Right lung (tissue), 5 donors: Measurements from ENCODE around the gene BST2. TPM values are rescaled to one million over a fixed set of nuclear protein-coding genes. Genes with fewer than 3 reads are reported as not detected.

Experiments used
- DNase-seq, 2 donors: peaks; one replicate each; pipeline ENCODE4 v3.0.0-alpha.2; 2013
- polyA plus RNA-seq, 5 donors: library from polyadenylated mRNA; unstranded; fragments of 120-200 nt; gene quantifications; one replicate each; pipeline versions ENCODE4 v1.2.1 to v1.2.3, GENCODE V29; 2013; ENCODE audit warnings: inconsistent platforms in 1 of 5, low replicate concordance in 1 of 5; ENCODE audit not compliant: insufficient read length in 5 of 5, insufficient read depth in 1 of 5

The BST2 gene
- polyA plus RNA-seq, 5 donors: 15.2 to 21.7 (median 17.8) TPM

- no peak for DNase-seq
Observed at GRCh38 chr19:17421942-17422341, 16.5 kb upstream of the BST2 start.

GRCh38 chr19:17420475-17420924 is 15.1 kb upstream of the BST2 start:
- DNase-seq: no peak

GRCh38 chr19:17419621-17420474 is 14.4 kb upstream of the BST2 start, which contains the start of gene MVB12A:
Gene MVB12A (plus strand): TSS chr19:17420047. CDS start chr19:17420136, 89 bp downstream.
- peak; percentile 100 for DNase-seq

GRCh38 chr19:17419154-17419620 is 13.8 kb upstream of the BST2 start:
- no peak for DNase-seq

- DNase-seq: no peak
Observed at GRCh38 chr19:17418710-17419109, 13.3 kb upstream of the BST2 start.

- no peak for DNase-seq
Observed at GRCh38 chr19:17415121-17415520, 9.7 kb upstream of the BST2 start.

GRCh38 chr19:17414097-17414496 is 8.7 kb upstream of the BST2 start:
- DNase-seq: no peak

GRCh38 chr19:17411801-17412200 is 6.4 kb upstream of the BST2 start:
- no peak for DNase-seq

GRCh38 chr19:17409990-17410389 is 4.6 kb upstream of the BST2 start:
- no peak for DNase-seq

- DNase-seq: no peak
Observed at GRCh38 chr19:17406887-17407196, 1.4 kb upstream of the BST2 start.

GRCh38 chr19:17406046-17406886 is 836 bp upstream of the BST2 start:
- no peak for DNase-seq

- DNase-seq: no peak
Observed at GRCh38 chr19:17404621-17405249, 695 bp downstream of the BST2 start.

- DNase-seq: no peak
Observed at GRCh38 chr19:17404015-17404414, 1.4 kb downstream of the BST2 start.

- no peak for DNase-seq
Observed at GRCh38 chr19:17402982-17403855, 2.2 kb downstream of the BST2 start.

GRCh38 chr19:17401628-17402027 is 3.8 kb downstream of the BST2 start:
- no peak for DNase-seq

- DNase-seq: no peak
Observed at GRCh38 chr19:17398902-17399527, 6.4 kb downstream of the BST2 start.

- no peak for DNase-seq
Observed at GRCh38 chr19:17394891-17395415, 10.5 kb downstream of the BST2 start.

GRCh38 chr19:17393914-17394313 is 11.5 kb downstream of the BST2 start, which contains the start of gene CCDC194:
Gene CCDC194 (minus strand): TSS chr19:17394196. CDS start chr19:17394158, 38 bp downstream.
- no peak for DNase-seq

- no peak for DNase-seq
Observed at GRCh38 chr19:17393002-17393401, 12.4 kb downstream of the BST2 start.
